Measurements from ENCODE around the gene DOCK4.

- TF ChIP-seq CTCF (IDR thresholded peaks at IDR 0.05) (no peak), POLR2A (IDR thresholded peaks at IDR 0.05) (no peak)
Measured at GRCh38 chr7:111787741-111788140, 418.5 kb downstream of the DOCK4 start.
